Cerebellar cortex (tissue), 1 donor: Measurements from ENCODE around the gene REPS1.

Experiments used
- DNase-seq: peaks from one replicate; pipeline ENCODE4 v3.0.0-alpha.2; 2015; ENCODE audit warnings: low spot score

The REPS1 gene

DNA sequence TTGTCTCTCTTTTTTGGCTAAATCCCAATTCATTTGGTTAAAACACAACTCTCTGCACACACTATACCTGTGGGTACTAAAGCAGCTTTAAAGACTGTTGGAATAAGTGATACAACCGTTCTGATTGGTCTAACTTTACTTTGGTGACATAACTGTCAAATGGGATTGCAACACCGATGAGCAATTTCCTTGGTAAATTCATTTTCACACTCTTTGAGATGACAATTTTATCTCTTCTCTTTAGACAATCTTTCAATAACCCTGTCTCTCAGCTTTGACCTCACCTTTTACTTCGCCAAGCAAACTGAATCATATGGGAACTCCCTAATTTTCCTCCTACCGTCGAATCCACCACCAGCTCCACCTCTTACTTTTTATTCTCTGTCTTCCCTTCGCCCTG lies 131.4 kb downstream of the REPS1 start:
- DNase-seq, result no peak
